ENCODE data around the gene CD82. TPM values are rescaled to one million over a fixed set of nuclear protein-coding genes. Genes with fewer than 3 reads are reported as not detected.

The CD82 gene
- total and polyA plus RNA-seq, 2 of the 8 experiments (the other 6 are each of a cell fraction or from before 2014, with no cell fraction given): 7.9 to 10.3 TPM

GRCh38 chr11:44561964-44562734 is 3.3 kb upstream of the CD82 start (continued):
- TF ChIP-seq CHD7 (IDR thresholded peaks at IDR 0.05; ENCODE audit: insufficient replicate concordance, low read length) (no peak), CREB1 (IDR thresholded peaks at IDR 0.05) (no peak), SIX5 (IDR thresholded peaks at IDR 0.05; ENCODE audit: low read depth, low read length) (no peak), ASH2L (IDR thresholded peaks at IDR 0.05; ENCODE audit: low read length) (no peak), RBBP5 (IDR thresholded peaks at IDR 0.05; ENCODE audit: borderline replicate concordance, low read depth, low read length) (no peak), CTBP2 (IDR thresholded peaks at IDR 0.05; ENCODE audit: borderline replicate concordance, insufficient read depth, insufficient read length, low read length) (no peak), RXRA (IDR thresholded peaks at IDR 0.05; ENCODE audit: insufficient read depth, low read depth, low read length) (no peak), SAP30 (IDR thresholded peaks at IDR 0.05; ENCODE audit: insufficient read depth, insufficient replicate concordance, low read length) (no peak), JUN (IDR thresholded peaks at IDR 0.05; ENCODE audit: low read depth, low read length) (no peak)
- TF ChIP-seq, protein P1, sequence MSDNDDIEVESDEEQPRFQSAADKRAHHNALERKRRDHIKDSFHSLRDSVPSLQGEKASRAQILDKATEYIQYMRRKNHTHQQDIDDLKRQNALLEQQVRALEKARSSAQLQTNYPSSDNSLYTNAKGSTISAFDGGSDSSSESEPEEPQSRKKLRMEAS (IDR thresholded peaks at IDR 0.05): no peak
